Stimulated activated CD4-positive, alpha-beta T cell treated with anti-CD3 and anti-CD28 coated beads, Interleukin-12 subunit alpha, Interleukin-12 subunit beta, amount 100 ng/mL, for 48 hours (primary cell): ENCODE data around the gene ARFGEF3.

Experiments
- DNase-seq, 3 donors: peaks; one replicate each; pipeline ENCODE4 v3.0.0-alpha.2; 2020; ENCODE audit warnings: low read depth in 2 of 3, low spot score in 1 of 3

The ARFGEF3 gene

GRCh38 chr6:138239774-138240173 lies 78.0 kb downstream of the ARFGEF3 start:
- no peak for DNase-seq

GRCh38 chr6:138240476-138241245 lies 78.9 kb downstream of the ARFGEF3 start:
- no peak for DNase-seq

- DNase-seq = no peak
Observed at GRCh38 chr6:138241381-138241780, 79.6 kb downstream of the ARFGEF3 start.

GRCh38 chr6:138241934-138242333 lies 80.2 kb downstream of the ARFGEF3 start:
- no peak for DNase-seq

GRCh38 chr6:138242987-138243592 lies 81.4 kb downstream of the ARFGEF3 start:
- DNase-seq = no peak

- no peak for DNase-seq
Observed at GRCh38 chr6:138245751-138246150, 84.0 kb downstream of the ARFGEF3 start.

GRCh38 chr6:138246650-138247440 lies 85.1 kb downstream of the ARFGEF3 start:
- DNase-seq = no peak

- no peak for DNase-seq
Observed at GRCh38 chr6:138248011-138248410, 86.3 kb downstream of the ARFGEF3 start.

GRCh38 chr6:138248878-138249277 lies 87.1 kb downstream of the ARFGEF3 start:
- no peak for DNase-seq

- DNase-seq = no peak
Observed at GRCh38 chr6:138250053-138250452, 88.3 kb downstream of the ARFGEF3 start.

- no peak for DNase-seq
Observed at GRCh38 chr6:138250513-138251247, 88.9 kb downstream of the ARFGEF3 start.

- no peak for DNase-seq
Observed at GRCh38 chr6:138253731-138254130, 92.0 kb downstream of the ARFGEF3 start.

GRCh38 chr6:138255443-138255842 lies 93.7 kb downstream of the ARFGEF3 start:
- DNase-seq = no peak

- no peak for DNase-seq
Observed at GRCh38 chr6:138257638-138258040, 95.9 kb downstream of the ARFGEF3 start.

- DNase-seq = no peak
Observed at GRCh38 chr6:138258197-138258596, 96.5 kb downstream of the ARFGEF3 start.

- DNase-seq = no peak
Observed at GRCh38 chr6:138258991-138259390, 97.3 kb downstream of the ARFGEF3 start.

GRCh38 chr6:138261116-138261780 lies 99.5 kb downstream of the ARFGEF3 start:
- DNase-seq = no peak

- DNase-seq = no peak
Observed at GRCh38 chr6:138263963-138264362, 102.2 kb downstream of the ARFGEF3 start.

- no peak for DNase-seq
Observed at GRCh38 chr6:138264372-138264880, 102.7 kb downstream of the ARFGEF3 start.

- no peak for DNase-seq
Observed at GRCh38 chr6:138266095-138266494, 104.4 kb downstream of the ARFGEF3 start.
